Omental fat pad (tissue), 4 donors: ENCODE data around the gene EXOC7. TPM values are rescaled to one million over a fixed set of nuclear protein-coding genes. Genes with fewer than 3 reads are reported as not detected.

Source experiments
- ATAC-seq: fragments of 150-250 bp; one replicate; pipeline ENCODE4 v1.9.1; 2016; ENCODE audit warnings: mild to moderate bottlenecking, moderate library complexity; ENCODE audit not compliant: low FRiP score
- DNase-seq: peaks from one replicate; pipeline ENCODE4 v3.0.0-alpha.2; 2019; ENCODE audit warnings: low spot score
- CTCF ChIP-seq, 3 donors: fragments of 450-650 bp; IDR thresholded peaks; one replicate each; pipeline ENCODE4 v1.5.1; 2016 to 2017; ENCODE audit warnings: antibody characterized with exemption in 3 of 3, mild to moderate bottlenecking in 3 of 3, moderate library complexity in 2 of 3
- total RNA-seq, 4 donors: library from RNA; depleted of rRNA; stranded (reverse); fragments of >200 nt; gene quantifications; one replicate each; pipeline ENCODE4 v1.1.0, GENCODE V29; 2016

Gene EXOC7
- total RNA-seq, 4 donors from 2014 or later = 69.3 to 93.9 (median 74.1) TPM

DNA sequence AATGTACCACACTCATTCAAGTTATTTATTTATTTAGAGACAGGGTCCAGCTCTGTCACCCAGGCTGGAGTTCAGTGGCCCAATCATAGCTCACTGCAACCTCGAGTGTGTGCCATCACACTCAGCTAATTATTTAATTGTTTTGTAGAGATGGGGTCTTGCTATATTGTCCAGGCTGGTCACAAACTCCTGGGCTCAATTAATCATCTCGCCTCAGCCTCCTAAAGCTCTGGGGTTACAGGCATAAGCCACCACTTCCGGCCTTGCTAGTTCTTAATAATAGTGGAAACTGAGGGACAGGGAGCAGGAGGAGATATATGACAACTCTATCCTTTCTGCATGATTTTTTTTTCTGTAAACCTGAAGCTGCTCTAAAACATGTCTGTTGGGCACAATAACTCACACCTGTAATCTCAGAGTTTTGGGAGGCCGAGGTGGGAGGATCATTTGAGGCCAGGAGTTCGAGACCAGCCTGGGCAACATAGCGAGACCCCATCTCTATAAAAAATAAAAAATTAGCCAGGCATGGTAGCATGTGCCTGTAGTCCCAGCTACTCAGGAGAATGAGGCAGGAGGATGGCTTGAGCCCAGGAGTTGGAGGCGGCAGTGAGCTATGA is 11.7 kb upstream of the EXOC7 start:
- DNase-seq (no peak), ATAC-seq (no peak)
- TF ChIP-seq CTCF (IDR thresholded peaks at IDR 0.05) = no peak

DNA sequence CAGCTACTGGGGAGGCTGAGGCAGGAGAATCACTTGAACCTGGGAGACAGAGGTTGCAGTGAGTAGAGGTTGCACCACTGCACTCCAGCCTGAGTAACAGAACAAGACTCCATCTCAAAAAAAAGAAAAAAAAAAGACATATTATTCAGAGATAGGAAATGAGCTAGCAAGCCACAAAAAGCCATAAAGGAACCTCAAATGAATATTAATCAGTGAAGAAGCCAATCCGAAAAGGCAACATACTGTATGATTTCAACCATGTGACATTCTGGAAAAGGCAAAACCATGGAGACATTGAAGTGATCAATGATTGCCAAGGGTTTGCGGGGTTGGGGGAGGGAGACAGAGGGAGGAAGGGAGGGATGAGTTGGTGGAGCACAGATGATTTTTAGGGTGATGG is 8.4 kb upstream of the EXOC7 start:
- DNase-seq (no peak), ATAC-seq (no peak)
- no peak for TF ChIP-seq CTCF (IDR thresholded peaks at IDR 0.05)

- no peak for TF ChIP-seq CTCF (IDR thresholded peaks at IDR 0.05)
- ATAC-seq = no peak
Observed at GRCh38 chr17:76107509-76107908, 3.9 kb upstream of the EXOC7 start.

GRCh38 chr17:76106703-76107102 is 3.1 kb upstream of the EXOC7 start:
- no peak for DNase-seq
- TF ChIP-seq CTCF (IDR thresholded peaks at IDR 0.05) = no peak

More at GRCh38 chr17:76107509-76107908, 3.9 kb upstream of the EXOC7 start:
- no peak for DNase-seq

DNA sequence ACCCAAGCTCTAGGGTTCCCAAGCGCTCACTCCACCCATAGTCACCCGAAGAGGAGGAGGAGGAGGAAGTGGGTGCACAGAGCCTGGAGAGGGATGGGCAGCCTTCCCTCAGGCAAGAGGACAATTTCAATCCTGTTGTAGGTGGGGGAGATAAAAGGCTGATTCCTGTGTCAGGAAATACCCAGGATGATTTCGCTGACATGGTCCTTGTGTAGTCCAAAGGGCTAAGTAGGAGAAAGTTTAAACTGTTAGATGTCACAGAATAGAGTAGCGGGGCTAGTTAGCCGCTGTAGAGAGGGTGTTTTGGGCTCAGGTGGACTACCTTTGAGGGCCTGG is 1.3 kb upstream of the EXOC7 start:
- no peak for TF ChIP-seq CTCF (IDR thresholded peaks at IDR 0.05)
- ATAC-seq (no peak), DNase-seq (no peak)

More at GRCh38 chr17:76106703-76107102, 3.1 kb upstream of the EXOC7 start:
- no peak for ATAC-seq

GRCh38 chr17:76104140-76104895 is 731 bp upstream of the EXOC7 start:
- TF ChIP-seq CTCF (IDR thresholded peaks at IDR 0.05) = no peak
- ATAC-seq = no peak
- no peak for DNase-seq

GRCh38 chr17:76102944-76103273 is 678 bp downstream of the EXOC7 start:
- ATAC-seq = peak; percentile 8
- no peak for TF ChIP-seq CTCF (IDR thresholded peaks at IDR 0.05)
- no peak for DNase-seq
